ENCODE data around the gene UPF3B. TPM values are rescaled to one million over a fixed set of nuclear protein-coding genes. Genes with fewer than 3 reads are reported as not detected.

UPF3B gene
- total RNA-seq, 1 experiment from 2014 or later, result 17.4 TPM

DNA sequence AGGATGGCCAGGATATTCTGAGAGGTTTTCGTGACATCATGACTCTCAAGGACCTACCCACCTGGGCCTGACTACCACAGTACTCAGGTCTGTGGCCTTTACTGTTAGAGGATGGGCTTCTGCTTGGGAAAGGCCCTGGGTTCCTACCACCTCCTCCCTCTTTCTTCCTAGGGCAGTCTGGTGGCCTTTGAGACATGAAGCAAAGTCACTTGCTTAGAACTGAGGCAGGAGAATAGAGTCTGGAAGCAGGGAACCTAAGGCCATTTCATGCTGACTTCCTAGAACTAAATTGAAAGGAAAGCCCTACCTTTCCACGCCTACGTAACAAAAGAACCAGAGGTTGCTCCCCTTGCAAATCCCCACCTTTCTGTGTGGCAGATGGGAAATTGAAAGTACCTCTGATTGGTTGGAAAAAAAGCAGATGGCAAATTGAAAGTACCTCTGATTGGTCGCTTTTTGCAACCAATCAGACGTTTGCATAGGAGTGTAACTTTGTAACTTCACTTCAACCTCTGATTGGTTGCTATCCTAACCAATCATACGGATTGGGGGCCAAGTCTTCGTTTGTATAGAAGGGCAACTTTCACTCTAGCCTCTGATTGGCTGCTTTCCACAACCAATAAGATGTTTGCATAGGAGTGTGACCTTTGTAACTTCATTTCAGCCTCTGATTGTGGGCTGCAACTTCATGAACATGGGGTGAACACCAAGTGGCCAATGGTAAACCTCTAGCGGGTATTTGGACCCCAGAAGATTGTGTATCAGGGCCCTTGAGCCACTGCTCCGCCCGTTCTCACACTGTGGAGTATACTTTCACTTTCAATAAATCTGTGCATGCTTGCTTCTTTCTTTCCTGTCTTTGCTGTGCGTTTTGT lies 33.0 kb upstream of the UPF3B start:
- ChIA-PET POLR2A (no interaction called here), CTCF (no interaction called here)
- Mint-ChIP-seq H3K36me3 (ENCODE audit: insufficient read depth, unreplicated experiment) (no peaks in the 10 kb centered on the region), H3K27me3 (ENCODE audit: insufficient read depth, unreplicated experiment) (no peaks in the 10 kb centered on the region), H3K27ac (ENCODE audit: low read depth, unreplicated experiment) (no peak overlapping the region), H3K9me3 (ENCODE audit: unreplicated experiment) (no peaks in the 10 kb centered on the region), H3K4me1 (ENCODE audit: insufficient read depth, unreplicated experiment) (no peaks in the 10 kb centered on the region), H3K4me3 (ENCODE audit: unreplicated experiment) (no peak overlapping the region)
- DNase-seq (ENCODE audit: unreplicated experiment), result peak; percentile 20
- BruUV-seq (replicated peaks), result no TSS peak
- TF ChIP-seq CTCF (IDR thresholded peaks at IDR 0.05; ENCODE audit: unreplicated experiment), result no peak
- intact Hi-C loops (cut with micrococcal nuclease), result no loop called here

GRCh38 chrX:119880552-119881437 lies 28.0 kb upstream of the UPF3B start:
- Mint-ChIP-seq H3K9me3 (ENCODE audit: unreplicated experiment) (no peaks in the 10 kb centered on the region), H3K36me3 (ENCODE audit: insufficient read depth, unreplicated experiment) (peaks cover 35% of the 10 kb centered on the region), H3K27me3 (ENCODE audit: insufficient read depth, unreplicated experiment) (no peaks in the 10 kb centered on the region), H3K4me1 (ENCODE audit: insufficient read depth, unreplicated experiment) (no peaks in the 10 kb centered on the region), H3K4me3 (ENCODE audit: unreplicated experiment) (no peak overlapping the region), H3K27ac (ENCODE audit: low read depth, unreplicated experiment) (peak overlapping the region; percentile 44)
- ChIA-PET CTCF (interaction anchor here (0.6 to 1.4 kb wide), 4 partner anchors 11 to 269 kb away, joined by 3 to 8 read pairs (median 4); no protein-coding TSS in a partner anchor), POLR2A (interaction anchor here (0.8 kb wide), 1 partner anchor 9 kb away, joined by 3 read pairs; the partner anchor contains the start of genes NDUFA1 and RNF113A)
- BruUV-seq (replicated peaks), result no TSS peak
- peak; percentile 73 for TF ChIP-seq CTCF (IDR thresholded peaks at IDR 0.05; ENCODE audit: unreplicated experiment)
- peak; percentile 64 for DNase-seq (ENCODE audit: unreplicated experiment)
- intact Hi-C loops (cut with micrococcal nuclease), result loop anchor here (1.0 kb wide), 1 partner anchor 364 kb away; no protein-coding TSS in a partner anchor

DNA sequence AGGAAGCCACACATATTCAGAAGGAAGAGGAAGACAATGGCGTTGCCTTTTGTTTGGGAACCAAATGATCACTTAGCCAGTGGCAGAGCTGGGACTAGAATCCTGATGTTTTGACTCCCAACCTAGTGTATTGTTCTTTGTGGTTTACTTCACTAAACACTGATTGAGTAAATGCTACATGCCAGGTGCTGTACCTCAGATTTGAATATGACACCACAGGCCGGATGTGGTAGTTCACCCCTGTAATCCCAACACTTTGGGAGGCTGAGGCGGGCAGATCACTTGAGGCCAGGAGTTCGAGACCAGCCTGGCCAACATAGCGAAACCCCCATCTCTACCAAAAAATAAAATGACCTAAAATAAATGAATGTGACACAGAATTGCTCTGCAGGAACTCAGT lies 27.3 kb upstream of the UPF3B start:
- no peak overlapping the region for H3K4me3 Mint-ChIP-seq (ENCODE audit: unreplicated experiment)

More for the DNA sequence above, 27.3 kb upstream of the UPF3B start:
- no peak for TF ChIP-seq CTCF (IDR thresholded peaks at IDR 0.05; ENCODE audit: unreplicated experiment)
- intact Hi-C loops (cut with micrococcal nuclease), result no loop called here
- H3K9me3 Mint-ChIP-seq (ENCODE audit: unreplicated experiment), result no peaks in the 10 kb centered on the region
- peak overlapping the region; percentile 44 for H3K27ac Mint-ChIP-seq (ENCODE audit: low read depth, unreplicated experiment)
- no peaks in the 10 kb centered on the region for H3K27me3 Mint-ChIP-seq (ENCODE audit: insufficient read depth, unreplicated experiment)
- CTCF ChIA-PET, result interaction anchor here (0.6 to 1.4 kb wide), 4 partner anchors 11 to 268 kb away, joined by 3 to 8 read pairs (median 4); no protein-coding TSS in a partner anchor
- peak; percentile 14 for DNase-seq (ENCODE audit: unreplicated experiment)
- peaks cover 39% of the 10 kb centered on the region for H3K36me3 Mint-ChIP-seq (ENCODE audit: insufficient read depth, unreplicated experiment)
- POLR2A ChIA-PET, result interaction anchor here (0.8 to 1.6 kb wide), 2 partner anchors 9 to 89 kb away, joined by 3 to 6 read pairs; partner anchors contain the start of genes NDUFA1, RNF113A and RPL39
- BruUV-seq (replicated peaks), result no TSS peak
- H3K4me1 Mint-ChIP-seq (ENCODE audit: insufficient read depth, unreplicated experiment), result no peaks in the 10 kb centered on the region

Data from MCF 10A (cell line).